IPS DF 6.9 (cell line): Measurements from ENCODE around the gene AP2B1.

ENCODE experiments used
- DNase-seq: peaks from one replicate; pipeline ENCODE4 v3.0.0-alpha.2; 2013; ENCODE audit warnings: low read depth, low spot score
- H3K27ac ChIP-seq: one replicate; pipeline ENCODE4 v1.5.1; 2013; ENCODE audit warnings: low read length, control low read depth
- H3K27me3 ChIP-seq: 2 replicates; pipeline ENCODE4 v1.6.1; 2013; ENCODE audit warnings: mild to moderate bottlenecking, low read length; ENCODE audit not compliant: control insufficient read depth, insufficient read depth
- H3K36me3 ChIP-seq: 2 replicates; pipeline ENCODE4 v1.6.1; 2013; ENCODE audit warnings: low read length; ENCODE audit not compliant: control insufficient read depth, insufficient read depth
- H3K4me1 ChIP-seq: 2 replicates; pipeline ENCODE4 v1.6.1; 2013; ENCODE audit warnings: low read length; ENCODE audit not compliant: control insufficient read depth, insufficient read depth
- H3K4me3 ChIP-seq: 2 replicates; pipeline ENCODE4 v1.5.1; 2013; ENCODE audit warnings: mild to moderate bottlenecking, low read length
- H3K9me3 ChIP-seq: 2 replicates; pipeline ENCODE4 v1.6.1; 2013; ENCODE audit warnings: low read length, inconsistent platforms; ENCODE audit not compliant: control insufficient read depth, insufficient read depth
- WGBS: extraction: QIAGEN DNeasy Blood & Tissue Kit; methylation state at CpG from one replicate; pipeline ENCODE4 v1.1.7; 2013; ENCODE audit warnings: mixed read lengths, missing lambda C conversion rate; ENCODE audit not compliant: insufficient read length, insufficient coverage; 5-methylcytosine and 5-hydroxymethylcytosine counted together

AP2B1 gene

GRCh38 chr17:35575759-35576158 is 11.4 kb upstream of the AP2B1 start:
- no peaks in the 10 kb centered on the region for H3K4me1 ChIP-seq
- H3K9me3 ChIP-seq: no peaks in the 10 kb centered on the region
- no peak overlapping the region for H3K4me3 ChIP-seq
- no peak for DNase-seq
- WGBS: no CpG with 5 or more reads among the region's 3 CpGs
- H3K27ac ChIP-seq: no peak overlapping the region
- no peaks in the 10 kb centered on the region; the same call in 1 of the 2 replicates for H3K36me3 ChIP-seq
- no peaks in the 10 kb centered on the region for H3K27me3 ChIP-seq

GRCh38 chr17:35577830-35578196 is 9.3 kb upstream of the AP2B1 start:
- DNase-seq: no peak
- Histone ChIP-seq H3K4me3 (peak overlapping the region; percentile 94; the same call in 1 of the 2 replicates), H3K27me3 (no peaks in the 10 kb centered on the region), H3K4me1 (no peaks in the 10 kb centered on the region), H3K27ac (no peak overlapping the region), H3K9me3 (no peaks in the 10 kb centered on the region), H3K36me3 (no peaks in the 10 kb centered on the region; the same call in 1 of the 2 replicates)
- no CpG with 5 or more reads among the region's 8 CpGs for WGBS

- no peak within 1 kb of the TSS for H3K27ac ChIP-seq
- peak within 1 kb of the TSS; percentile 94; the same call in 1 of the 2 replicates for H3K4me3 ChIP-seq
- WGBS: no CpG with 5 or more reads among the region's 45 CpGs
- H3K4me1 ChIP-seq: no peaks in the 10 kb centered on the region
- no peaks in the 10 kb centered on the region for H3K27me3 ChIP-seq
- DNase-seq: peak; percentile 74
- no peaks in the 10 kb centered on the region; the same call in 1 of the 2 replicates for H3K36me3 ChIP-seq
- H3K9me3 ChIP-seq: no peaks in the 10 kb centered on the region
These were observed 8.8 kb upstream of the AP2B1 start, which contains the start of gene PEX12 for GRCh38 chr17:35578197-35578928. Gene PEX12 (minus strand): TSS chr17:35578571. CDS start chr17:35578021, 550 bp downstream.

GRCh38 chr17:35578929-35579432 is 8.1 kb upstream of the AP2B1 start:
- H3K4me3 ChIP-seq: peak overlapping the region; percentile 94; the same call in 1 of the 2 replicates
- WGBS: no CpG with 5 or more reads among the region's 11 CpGs
- no peaks in the 10 kb centered on the region; the same call in 1 of the 2 replicates for H3K36me3 ChIP-seq
- H3K27ac ChIP-seq: no peak overlapping the region
- no peaks in the 10 kb centered on the region for H3K27me3 ChIP-seq
- H3K4me1 ChIP-seq: no peaks in the 10 kb centered on the region
- no peak for DNase-seq
- H3K9me3 ChIP-seq: no peaks in the 10 kb centered on the region

GRCh38 chr17:35584061-35584460 is 3.1 kb upstream of the AP2B1 start:
- H3K27ac ChIP-seq: no peak overlapping the region
- no peaks in the 10 kb centered on the region for H3K27me3 ChIP-seq
- H3K36me3 ChIP-seq: no peaks in the 10 kb centered on the region
- H3K4me3 ChIP-seq: no peak overlapping the region
- DNase-seq: no peak
- H3K4me1 ChIP-seq: no peaks in the 10 kb centered on the region; the same call in 1 of the 2 replicates
- WGBS: no CpG with 5 or more reads among the region's 1 CpG
- no peaks in the 10 kb centered on the region for H3K9me3 ChIP-seq

GRCh38 chr17:35586569-35587073 is 501 bp upstream of the AP2B1 start:
- WGBS: no CpG with 5 or more reads among the region's 7 CpGs

GRCh38 chr17:35588196-35588920 is 1.2 kb downstream of the AP2B1 start:
- DNase-seq: no peak
- H3K27me3 ChIP-seq: no peaks in the 10 kb centered on the region
- no peaks in the 10 kb centered on the region for H3K9me3 ChIP-seq
- WGBS: no CpG with 5 or more reads among the region's 12 CpGs
- no peaks in the 10 kb centered on the region; the same call in 1 of the 2 replicates for H3K4me1 ChIP-seq
- no peaks in the 10 kb centered on the region for H3K36me3 ChIP-seq
- no peak overlapping the region; the same call in 1 of the 2 replicates for H3K4me3 ChIP-seq
- no peak overlapping the region for H3K27ac ChIP-seq

More at GRCh38 chr17:35586569-35587073, 501 bp upstream of the AP2B1 start:
- DNase-seq: no peak
- H3K27ac ChIP-seq: no peak overlapping the region
- no peaks in the 10 kb centered on the region; the same call in 1 of the 2 replicates for H3K4me1 ChIP-seq
- no peaks in the 10 kb centered on the region for H3K36me3 ChIP-seq
- H3K27me3 ChIP-seq: no peaks in the 10 kb centered on the region
- H3K4me3 ChIP-seq: peak overlapping the region; percentile 87; the same call in 1 of the 2 replicates
- no peaks in the 10 kb centered on the region for H3K9me3 ChIP-seq

- H3K27me3 ChIP-seq: no peaks in the 10 kb centered on the region
- H3K36me3 ChIP-seq: peaks cover 12% of the 10 kb centered on the region
- DNase-seq: no peak
- no peak overlapping the region for H3K27ac ChIP-seq
- no peaks in the 10 kb centered on the region for H3K9me3 ChIP-seq
- no peaks in the 10 kb centered on the region for H3K4me1 ChIP-seq
- H3K4me3 ChIP-seq: no peak overlapping the region
- no CpG with 5 or more reads among the region's 4 CpGs for WGBS
These were observed 8.9 kb downstream of the AP2B1 start for GRCh38 chr17:35596072-35596471.

GRCh38 chr17:35596530-35597233 is 9.6 kb downstream of the AP2B1 start:
- no peaks in the 10 kb centered on the region for H3K4me1 ChIP-seq
- no CpG with 5 or more reads among the region's 54 CpGs for WGBS
- H3K4me3 ChIP-seq: no peak overlapping the region
- no peaks in the 10 kb centered on the region for H3K27me3 ChIP-seq
- DNase-seq: peak; percentile 75
- H3K27ac ChIP-seq: no peak overlapping the region
- peaks cover 12% of the 10 kb centered on the region for H3K36me3 ChIP-seq
- H3K9me3 ChIP-seq: no peaks in the 10 kb centered on the region

- H3K4me1 ChIP-seq: no peaks in the 10 kb centered on the region
- H3K4me3 ChIP-seq: no peak overlapping the region
- no peaks in the 10 kb centered on the region for H3K27me3 ChIP-seq
- no peak for DNase-seq
- no CpG with 5 or more reads among the region's 5 CpGs for WGBS
- peaks cover 12% of the 10 kb centered on the region for H3K36me3 ChIP-seq
- no peaks in the 10 kb centered on the region for H3K9me3 ChIP-seq
- no peak overlapping the region for H3K27ac ChIP-seq
These were observed 10.5 kb downstream of the AP2B1 start for GRCh38 chr17:35597604-35598003.
